SK-N-SH (cell line): ENCODE measurements around the gene TEX19. TPM values are rescaled to one million over a fixed set of nuclear protein-coding genes. Genes with fewer than 3 reads are reported as not detected.

ENCODE experiments used
- CTCF ChIA-PET: fragments of 300-600, 350-600 bp; formaldehyde crosslinking; extraction: SDS; loops from one replicate; lab custom pipeline; 2021; lab: Yijun Ruan, JAX
- POLR2A ChIA-PET: fragments of 350-600 bp; sonication (Branson Sonifier 250); formaldehyde crosslinking; extraction: SDS; loops from one replicate; lab custom pipeline; 2020; ENCODE audit warnings: antibody characterized with exemption, inconsistent platforms; lab: Yijun Ruan, JAX
- DNase-seq: peaks from one replicate; pipeline ENCODE4 v3.0.0; 2012
- H2AFZ ChIP-seq: fragments of 200-600 bp; sonication (generic); 2 replicates; pipeline ENCODE4 v1.8.1; 2016; ENCODE audit warnings: antibody characterized with exemption, mild to moderate bottlenecking, low read depth
- H3F3A ChIP-seq: fragments of 200-600 bp; sonication (generic); replicated peaks from 2 replicates; pipeline ENCODE3; 2016; ENCODE audit warnings: antibody characterized with exemption, mild to moderate bottlenecking; ENCODE audit not compliant: insufficient read depth
- H3K27ac ChIP-seq, 2 experiments: fragments of 200-500 bp in 1 of 2; fragments of 200-600 bp in 1 of 2; sonication (Bioruptor generic) in 1 of 2; sonication (generic), shearing (Covaris generic) in 1 of 2; 2 replicates each; pipeline versions ENCODE4 v1.5.1 to v1.6.1; 2014 to 2016; ENCODE audit warnings: low read depth in 2 of 2, inconsistent platforms in 1 of 2, low read length in 1 of 2, mild to moderate bottlenecking in 1 of 2, mixed read lengths in 1 of 2
- H3K27me3 ChIP-seq: fragments of 200-600 bp; sonication (generic), shearing (Covaris generic); 2 replicates; pipeline ENCODE4 v1.6.1; 2016; ENCODE audit warnings: mixed run types; ENCODE audit not compliant: insufficient read depth
- H3K36me3 ChIP-seq, 2 experiments: fragments of 200-500 bp in 1 of 2; fragments of 200-600 bp in 1 of 2; sonication (Bioruptor generic) in 1 of 2; sonication (generic) in 1 of 2; replicated peaks in 1 of 2; 2 replicates each; pipeline versions ENCODE3 to v1.5.1; 2014 to 2016; ENCODE audit warnings: low read length in 1 of 2, mild to moderate bottlenecking in 1 of 2; ENCODE audit not compliant: insufficient read depth in 2 of 2, control insufficient read depth in 1 of 2
- H3K4me1 ChIP-seq, 2 experiments: fragments of 200-500 bp in 1 of 2; fragments of 200-600 bp in 1 of 2; sonication (Bioruptor generic) in 1 of 2; sonication (generic), shearing (Covaris generic) in 1 of 2; 2 replicates each; pipeline versions ENCODE4 v1.5.1 to v1.6.1; 2014 to 2016; ENCODE audit warnings: low read depth in 1 of 2, low read length in 1 of 2, mixed run types in 1 of 2; ENCODE audit not compliant: insufficient read depth in 2 of 2, control insufficient read depth in 1 of 2
- H3K4me2 ChIP-seq: fragments of 200-600 bp; sonication (generic), shearing (Covaris generic); 2 replicates; pipeline ENCODE4 v1.6.1; 2017; ENCODE audit warnings: mixed run types
- H3K4me3 ChIP-seq, 2 experiments: fragments of 200-500 bp in 1 of 2; fragments of 200-600 bp in 1 of 2; sonication (Bioruptor generic) in 1 of 2; sonication (generic), shearing (Covaris generic) in 1 of 2; 2 replicates each; pipeline versions ENCODE4 v1.5.1 to v1.8.1; 2014 to 2016; ENCODE audit warnings: low read depth in 2 of 2, inconsistent platforms in 1 of 2, low read length in 1 of 2, mild to moderate bottlenecking in 1 of 2, mixed read lengths in 1 of 2, moderate library complexity in 1 of 2
- H3K79me2 ChIP-seq: fragments of 200-600 bp; sonication (generic); 2 replicates; pipeline ENCODE4 v1.8.1; 2017; ENCODE audit warnings: mild to moderate bottlenecking; ENCODE audit not compliant: insufficient read depth
- H3K9ac ChIP-seq: fragments of 200-600 bp; sonication (generic); 2 replicates; pipeline ENCODE4 v1.6.1; 2017; ENCODE audit warnings: mixed run types
- H3K9me2 ChIP-seq: fragments of 200-600 bp; sonication (generic); 2 replicates; pipeline ENCODE4 v1.6.1; 2017; ENCODE audit warnings: mixed run types
- H3K9me3 ChIP-seq: fragments of 200-600 bp; sonication (generic); 2 replicates; pipeline ENCODE4 v1.6.1; 2017; ENCODE audit warnings: mixed run types, mild to moderate bottlenecking, moderate library complexity
- H4K20me1 ChIP-seq: fragments of 200-600 bp; sonication (generic); 2 replicates; pipeline ENCODE4 v1.6.1; 2017; ENCODE audit warnings: mild to moderate bottlenecking, mixed run types; ENCODE audit not compliant: insufficient read depth
- CTCF ChIP-seq: fragments of 200-600 bp; sonication (generic); IDR thresholded peaks from 2 replicates; pipeline ENCODE4 v1.6.1; 2017; ENCODE audit warnings: antibody characterized with exemption, mild to moderate bottlenecking, moderate library complexity
- EZH2phosphoT487 ChIP-seq: fragments of 200-600 bp; sonication (generic); IDR thresholded peaks from 2 replicates; pipeline ENCODE4 v1.6.1; 2017; ENCODE audit warnings: low read depth, mixed run types, mild to moderate bottlenecking, antibody characterized with exemption, moderate library complexity, borderline replicate concordance
- FOSL2 ChIP-seq: IDR thresholded peaks from 2 replicates; pipeline ENCODE4 v1.4.0; 2012; ENCODE audit warnings: low read depth, mild to moderate bottlenecking, moderate library complexity, borderline replicate concordance
- FOXM1 ChIP-seq: IDR thresholded peaks from 2 replicates; pipeline ENCODE4 v1.4.0; 2012; ENCODE audit warnings: low read depth, mild to moderate bottlenecking
- GABPA ChIP-seq: IDR thresholded peaks from 2 replicates; pipeline ENCODE4 v1.4.0; 2012; ENCODE audit warnings: low read depth, mild to moderate bottlenecking
- GATA2 ChIP-seq: sonication (generic); formaldehyde crosslinking; IDR thresholded peaks from 2 replicates; pipeline ENCODE4 v1.5.0; 2020; ENCODE audit warnings: mild to moderate bottlenecking, missing genetic modification reagents
- IRF3 ChIP-seq: fragments of 150-350 bp; IDR thresholded peaks from 2 replicates; pipeline ENCODE4 v1.6.1; 2016; ENCODE audit warnings: mild to moderate bottlenecking, low read depth, low read length
- MAX ChIP-seq: IDR thresholded peaks from 2 replicates; pipeline ENCODE4 v1.4.0; 2012; ENCODE audit warnings: low read depth
- NRF1 ChIP-seq: IDR thresholded peaks from 2 replicates; pipeline ENCODE4 v1.6.1; 2012; ENCODE audit warnings: low read depth, mild to moderate bottlenecking, low read length
- PBX3 ChIP-seq: IDR thresholded peaks from 2 replicates; pipeline ENCODE4; 2012
- POLR2AphosphoS5 ChIP-seq: IDR thresholded peaks from 2 replicates; pipeline ENCODE4 v1.6.1; 2012; ENCODE audit warnings: low read depth, low read length
- RAD21 ChIP-seq: IDR thresholded peaks from 2 replicates; pipeline ENCODE4 v1.6.1; 2012; ENCODE audit warnings: mild to moderate bottlenecking, low read length
- RCOR1 ChIP-seq: fragments of 150-350 bp; IDR thresholded peaks from 2 replicates; pipeline ENCODE4 v1.6.1; 2017; ENCODE audit warnings: antibody characterized with exemption, low read length
- RFX5 ChIP-seq: IDR thresholded peaks from 2 replicates; pipeline ENCODE4 v1.6.1; 2012; ENCODE audit warnings: mild to moderate bottlenecking, improper control_type of control experiment, low read length
- TAF1 ChIP-seq: IDR thresholded peaks from 2 replicates; pipeline ENCODE4 v1.6.1; 2012; ENCODE audit warnings: low read depth, mild to moderate bottlenecking, low read length, moderate library complexity, borderline replicate concordance
- TEAD4 ChIP-seq: IDR thresholded peaks from 2 replicates; pipeline ENCODE4 v1.4.0; 2012; ENCODE audit warnings: mild to moderate bottlenecking, borderline replicate concordance; ENCODE audit not compliant: insufficient read depth
- USF1 ChIP-seq: IDR thresholded peaks from 2 replicates; pipeline ENCODE4 v1.4.0; 2012; ENCODE audit warnings: low read depth, borderline replicate concordance
- YY1 ChIP-seq: IDR thresholded peaks from 2 replicates; pipeline ENCODE4 v1.4.0; 2012; ENCODE audit warnings: low read depth, mild to moderate bottlenecking
- WGBS: methylation state at CpG from one replicate; pipeline ENCODE4 v1.1.6; 2017; ENCODE audit warnings: low lambda C conversion rate; 5-methylcytosine and 5-hydroxymethylcytosine counted together
- polyA plus RNA-seq, 3 experiments: library from polyadenylated mRNA; depleted of rRNA; stranded (reverse); fragments of >200 nt; gene quantifications; 2 replicates each; pipeline ENCODE4 v1.2.3, GENCODE V29; 2012

Gene TEX19
- polyA plus RNA-seq, 1 of the 3 experiments (the other 2 are of a cell fraction) = 0.10 TPM

GRCh38 chr17:82391496-82392066, 32.5 kb downstream of the TEX19 start (continued):
- TF ChIP-seq CTCF (no peak), NRF1 (no peak), YY1 (no peak), RCOR1 (no peak), RFX5 (no peak), PBX3 (no peak), RAD21 (no peak), POLR2AphosphoS5 (no peak)

GRCh38 chr17:82392209-82392920, 33.3 kb downstream of the TEX19 start:
- H3K27me3 ChIP-seq = no peaks in the 10 kb centered on the region
- TF ChIP-seq EZH2phosphoT487 (no peak), GABPA (no peak), FOSL2 (no peak), IRF3 (no peak), PBX3 (no peak), MAX (no peak), RFX5 (no peak), POLR2AphosphoS5 (no peak), TEAD4 (no peak), GATA2 (CRISPR knock-in tag) (no peak), TAF1 (no peak), FOXM1 (no peak), USF1 (no peak), RAD21 (no peak)
- ChIA-PET POLR2A (no interaction called here), CTCF (interaction anchor here (1.5 kb wide), 1 partner anchor 162 kb away, joined by 3 read pairs; no protein-coding TSS in a partner anchor)
- no peak overlapping the region for H3K4me2 ChIP-seq
- peaks cover 0 to 19% of the 10 kb centered on the region in 2 experiments; a peak in 2 of 4 replicates for H3K4me1 ChIP-seq
- H3F3A ChIP-seq = peaks cover 10% of the 10 kb centered on the region
- no peak overlapping the region for H3K4me3 ChIP-seq
- no peaks in the 10 kb centered on the region for H3K9me2 ChIP-seq
- H2AFZ ChIP-seq = no peak overlapping the region
- no peaks in the 10 kb centered on the region for H3K79me2 ChIP-seq
- 96% methylated on average over 28 of the region's 28 CpGs for WGBS
- no peaks in the 10 kb centered on the region for H3K9me3 ChIP-seq
- peaks cover 0 to 2% of the 10 kb centered on the region in 2 experiments for H3K36me3 ChIP-seq
- no peak overlapping the region for H3K27ac ChIP-seq
- peaks cover 2% of the 10 kb centered on the region; the same call in 1 of the 2 replicates for H4K20me1 ChIP-seq
- no peak for DNase-seq
- no peak overlapping the region for H3K9ac ChIP-seq
